HepG2 (cell line): ENCODE data around the gene BTBD19. TPM values are rescaled to one million over a fixed set of nuclear protein-coding genes. Genes with fewer than 3 reads are reported as not detected.
A peak's percentile ranks its signal among the peaks of the same experiment; 100 is the strongest.

ENCODE experiments used
- ATAD3A ChIP-seq: sonication (generic); formaldehyde crosslinking; IDR thresholded peaks from 2 replicates; pipeline ENCODE4 v1.4.0; 2020; ENCODE audit warnings: missing genetic modification reagents
- CENPX ChIP-seq: sonication (generic); formaldehyde crosslinking; IDR thresholded peaks from 2 replicates; pipeline ENCODE4 v1.9.0; 2021; ENCODE audit warnings: mild to moderate bottlenecking, missing genetic modification reagents, moderate library complexity
- ISX ChIP-seq: sonication (generic); formaldehyde crosslinking; conservative IDR thresholded peaks from 2 replicates; pipeline ENCODE4 v1.5.0; 2020; ENCODE audit warnings: missing genetic modification reagents
- NRL ChIP-seq: sonication (generic); formaldehyde crosslinking; IDR thresholded peaks from 2 replicates; pipeline ENCODE4 v1.5.0; 2020; ENCODE audit warnings: missing genetic modification reagents, mild to moderate bottlenecking, moderate library complexity, borderline replicate concordance
- RFXAP ChIP-seq: sonication (generic); formaldehyde crosslinking; IDR thresholded peaks from 2 replicates; pipeline ENCODE4 v1.4.0; 2020; ENCODE audit warnings: missing genetic modification reagents, borderline replicate concordance
- SNAPC2 ChIP-seq: sonication (generic); formaldehyde crosslinking; IDR thresholded peaks from 2 replicates; pipeline ENCODE4 v1.8.1; 2022; ENCODE audit warnings: mild to moderate bottlenecking, missing genetic modification reagents
- XRCC5 ChIP-seq: fragments of 200-400 bp; formaldehyde crosslinking; optimal IDR thresholded peaks from 2 replicates; pipeline ENCODE3; 2017; ENCODE audit warnings: mild to moderate bottlenecking, low read length
- ZNF17 ChIP-seq: sonication (generic); formaldehyde crosslinking; IDR thresholded peaks from 2 replicates; pipeline ENCODE4 v1.5.0; 2020; ENCODE audit warnings: mild to moderate bottlenecking, missing genetic modification reagents
- ZNF232 ChIP-seq: sonication (generic); formaldehyde crosslinking; IDR thresholded peaks from 2 replicates; pipeline ENCODE4 v1.4.0; 2020; ENCODE audit warnings: missing genetic modification reagents, borderline replicate concordance
- ZNF251 ChIP-seq: sonication (generic); formaldehyde crosslinking; IDR thresholded peaks from 2 replicates; pipeline ENCODE4 v1.9.0; 2021; ENCODE audit warnings: mild to moderate bottlenecking, missing genetic modification reagents
- ZNF703 ChIP-seq: sonication (generic); formaldehyde crosslinking; IDR thresholded peaks from 2 replicates; pipeline ENCODE4 v1.5.1; 2020; ENCODE audit warnings: missing genetic modification reagents, mild to moderate bottlenecking, moderate library complexity, borderline replicate concordance
- ZNF772 ChIP-seq: sonication (generic); formaldehyde crosslinking; IDR thresholded peaks from 2 replicates; pipeline ENCODE4 v1.5.0; 2020; ENCODE audit warnings: mild to moderate bottlenecking, missing genetic modification reagents
- polyA plus RNA-seq, 8 experiments: library from polyadenylated mRNA; depleted of rRNA in 3 of 8; stranded (reverse) in 7 of 8; unstranded in 1 of 8; fragments of >200 nt; fragmentation: Illumina TruSeq in 4 of 8; extraction: Trizol in 4 of 8; gene quantifications; 2 replicates each; pipeline versions ENCODE4 v1.2.1 to v1.2.3, GENCODE V29; 2011 to 2016; ENCODE audit warnings: low read depth in 4 of 8, missing spikeins in 1 of 8, mixed read lengths in 1 of 8; ENCODE audit not compliant: insufficient read depth in 1 of 8
- total RNA-seq, 5 experiments: library from RNA; depleted of rRNA; stranded (reverse); fragments of >200 nt; fragmentation: Illumina TruSeq; extraction: Trizol; gene quantifications; 2 replicates each; pipeline ENCODE4 v1.2.3, GENCODE V29; 2016; ENCODE audit warnings: low read depth in 1 of 5
- TF ChIP-seq, protein P1 (sequence below): conservative IDR thresholded peaks from 2 replicates; pipeline ENCODE4 v1.6.1; 2018; ENCODE audit warnings: missing genetic modification reagents
- TF ChIP-seq, protein P2 (sequence below): sonication (generic); IDR thresholded peaks from 2 replicates; pipeline ENCODE4 v1.6.1; 2016; ENCODE audit warnings: low read depth, borderline replicate concordance
- TF ChIP-seq, protein P3 (sequence below): sonication (generic); formaldehyde crosslinking; IDR thresholded peaks from 2 replicates; pipeline ENCODE4 v1.5.0; 2020; ENCODE audit warnings: mild to moderate bottlenecking, missing genetic modification reagents
- TF ChIP-seq, protein P4 (sequence below): sonication (generic); formaldehyde crosslinking; IDR thresholded peaks from 2 replicates; pipeline ENCODE4 v1.5.0; 2020; ENCODE audit warnings: missing genetic modification reagents, mild to moderate bottlenecking, borderline replicate concordance
- TF ChIP-seq, protein P5 (sequence below), 2 experiments: sonication (generic) in 1 of 2; formaldehyde crosslinking in 1 of 2; IDR thresholded peaks; 2 replicates each; pipeline versions ENCODE4 v1.4.0 to v1.6.1; 2018 to 2020; ENCODE audit warnings: missing genetic modification reagents in 2 of 2, borderline replicate concordance in 1 of 2, low read depth in 1 of 2, mild to moderate bottlenecking in 1 of 2, missing biosample characterization in 1 of 2
- TF ChIP-seq, protein P6 (sequence below): IDR thresholded peaks from 2 replicates; pipeline ENCODE4 v1.6.1; 2016; ENCODE audit warnings: low read depth, borderline replicate concordance

The BTBD19 gene
- total and polyA plus RNA-seq, 2 of the 13 experiments (the other 11 are each of a cell fraction or from before 2014, with no cell fraction given) = 2.7 to 6.7 TPM

DNA sequence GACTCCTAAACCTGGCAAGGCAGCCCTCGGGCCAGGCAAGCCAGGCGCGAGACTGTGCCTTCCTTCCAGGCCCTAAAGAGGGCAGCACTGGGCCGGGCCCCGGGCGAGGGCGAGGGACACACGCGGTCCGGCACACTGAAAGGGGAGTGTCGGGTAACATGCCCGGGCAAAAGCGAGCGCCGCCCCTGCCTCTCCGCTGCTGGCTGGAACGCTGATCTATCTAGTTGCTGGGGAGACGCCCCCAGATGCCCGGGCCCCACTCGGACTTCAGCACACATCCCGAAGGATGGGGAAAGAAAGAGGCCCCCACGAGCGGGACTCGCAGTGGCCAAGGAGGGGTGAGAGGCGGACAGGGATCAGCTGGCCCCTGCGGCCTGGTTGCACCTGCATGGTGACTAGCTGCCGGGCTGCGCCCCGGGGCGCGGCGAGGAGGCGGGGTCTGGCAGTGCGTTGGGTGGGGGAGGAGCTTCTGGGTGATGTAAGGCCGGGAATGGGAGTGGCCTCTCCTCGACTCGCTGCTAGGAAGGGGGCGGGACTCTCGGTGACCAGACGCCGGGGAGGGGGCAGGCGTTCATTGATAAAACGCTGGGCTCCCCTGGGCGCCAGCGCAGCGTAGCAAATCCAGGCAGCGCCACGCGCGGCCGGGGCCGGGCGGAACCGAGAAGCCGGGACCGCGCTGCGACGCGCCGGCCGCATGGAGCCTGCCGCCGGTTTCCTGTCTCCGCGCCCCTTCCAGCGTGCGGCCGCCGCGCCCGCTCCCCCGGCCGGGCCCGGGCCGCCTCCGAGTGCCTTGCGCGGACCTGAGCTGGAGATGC lies 8.3 kb upstream of the BTBD19 start, which contains the start of gene PLK3 (continued):
- TF ChIP-seq, protein P1, sequence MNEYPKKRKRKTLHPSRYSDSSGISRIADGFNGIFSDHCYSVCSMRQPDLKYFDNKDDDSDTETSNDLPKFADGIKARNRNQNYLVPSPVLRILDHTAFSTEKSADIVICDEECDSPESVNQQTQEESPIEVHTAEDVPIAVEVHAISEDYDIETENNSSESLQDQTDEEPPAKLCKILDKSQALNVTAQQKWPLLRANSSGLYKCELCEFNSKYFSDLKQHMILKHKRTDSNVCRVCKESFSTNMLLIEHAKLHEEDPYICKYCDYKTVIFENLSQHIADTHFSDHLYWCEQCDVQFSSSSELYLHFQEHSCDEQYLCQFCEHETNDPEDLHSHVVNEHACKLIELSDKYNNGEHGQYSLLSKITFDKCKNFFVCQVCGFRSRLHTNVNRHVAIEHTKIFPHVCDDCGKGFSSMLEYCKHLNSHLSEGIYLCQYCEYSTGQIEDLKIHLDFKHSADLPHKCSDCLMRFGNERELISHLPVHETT (CRISPR knock-in tag) = no peak; the same call in 1 of the 2 replicates
- no peak; the same call in 1 of the 2 replicates for TF ChIP-seq ZNF772 (CRISPR knock-in tag)
- TF ChIP-seq, protein P2, sequence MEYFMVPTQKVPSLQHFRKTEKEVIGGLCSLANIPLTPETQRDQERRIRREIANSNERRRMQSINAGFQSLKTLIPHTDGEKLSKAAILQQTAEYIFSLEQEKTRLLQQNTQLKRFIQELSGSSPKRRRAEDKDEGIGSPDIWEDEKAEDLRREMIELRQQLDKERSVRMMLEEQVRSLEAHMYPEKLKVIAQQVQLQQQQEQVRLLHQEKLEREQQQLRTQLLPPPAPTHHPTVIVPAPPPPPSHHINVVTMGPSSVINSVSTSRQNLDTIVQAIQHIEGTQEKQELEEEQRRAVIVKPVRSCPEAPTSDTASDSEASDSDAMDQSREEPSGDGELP = peak; percentile 96
- TF ChIP-seq, protein P3, sequence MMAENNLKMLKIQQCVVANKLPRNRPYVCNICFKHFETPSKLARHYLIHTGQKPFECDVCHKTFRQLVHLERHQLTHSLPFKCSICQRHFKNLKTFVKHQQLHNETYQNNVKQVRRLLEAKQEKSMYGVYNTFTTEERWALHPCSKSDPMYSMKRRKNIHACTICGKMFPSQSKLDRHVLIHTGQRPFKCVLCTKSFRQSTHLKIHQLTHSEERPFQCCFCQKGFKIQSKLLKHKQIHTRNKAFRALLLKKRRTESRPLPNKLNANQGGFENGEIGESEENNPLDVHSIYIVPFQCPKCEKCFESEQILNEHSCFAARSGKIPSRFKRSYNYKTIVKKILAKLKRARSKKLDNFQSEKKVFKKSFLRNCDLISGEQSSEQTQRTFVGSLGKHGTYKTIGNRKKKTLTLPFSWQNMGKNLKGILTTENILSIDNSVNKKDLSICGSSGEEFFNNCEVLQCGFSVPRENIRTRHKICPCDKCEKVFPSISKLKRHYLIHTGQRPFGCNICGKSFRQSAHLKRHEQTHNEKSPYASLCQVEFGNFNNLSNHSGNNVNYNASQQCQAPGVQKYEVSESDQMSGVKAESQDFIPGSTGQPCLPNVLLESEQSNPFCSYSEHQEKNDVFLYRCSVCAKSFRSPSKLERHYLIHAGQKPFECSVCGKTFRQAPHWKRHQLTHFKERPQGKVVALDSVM (CRISPR knock-in tag) = peak; percentile 74; the same call in 1 of the 2 replicates
- peak; percentile 87 for TF ChIP-seq NRL (CRISPR knock-in tag)
- TF ChIP-seq XRCC5 = peak; percentile 78
- TF ChIP-seq ISX (CRISPR knock-in tag) = no peak
- TF ChIP-seq ZNF232 (CRISPR knock-in tag) = no peak; the same call in 1 of the 2 replicates
- TF ChIP-seq, protein P4, sequence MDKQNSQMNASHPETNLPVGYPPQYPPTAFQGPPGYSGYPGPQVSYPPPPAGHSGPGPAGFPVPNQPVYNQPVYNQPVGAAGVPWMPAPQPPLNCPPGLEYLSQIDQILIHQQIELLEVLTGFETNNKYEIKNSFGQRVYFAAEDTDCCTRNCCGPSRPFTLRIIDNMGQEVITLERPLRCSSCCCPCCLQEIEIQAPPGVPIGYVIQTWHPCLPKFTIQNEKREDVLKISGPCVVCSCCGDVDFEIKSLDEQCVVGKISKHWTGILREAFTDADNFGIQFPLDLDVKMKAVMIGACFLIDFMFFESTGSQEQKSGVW (CRISPR knock-in tag) = peak; percentile 37; the same call in 1 of the 2 replicates
- no peak for TF ChIP-seq CENPX (CRISPR knock-in tag)
- no peak for TF ChIP-seq ATAD3A (CRISPR knock-in tag)
- TF ChIP-seq, protein P5, sequence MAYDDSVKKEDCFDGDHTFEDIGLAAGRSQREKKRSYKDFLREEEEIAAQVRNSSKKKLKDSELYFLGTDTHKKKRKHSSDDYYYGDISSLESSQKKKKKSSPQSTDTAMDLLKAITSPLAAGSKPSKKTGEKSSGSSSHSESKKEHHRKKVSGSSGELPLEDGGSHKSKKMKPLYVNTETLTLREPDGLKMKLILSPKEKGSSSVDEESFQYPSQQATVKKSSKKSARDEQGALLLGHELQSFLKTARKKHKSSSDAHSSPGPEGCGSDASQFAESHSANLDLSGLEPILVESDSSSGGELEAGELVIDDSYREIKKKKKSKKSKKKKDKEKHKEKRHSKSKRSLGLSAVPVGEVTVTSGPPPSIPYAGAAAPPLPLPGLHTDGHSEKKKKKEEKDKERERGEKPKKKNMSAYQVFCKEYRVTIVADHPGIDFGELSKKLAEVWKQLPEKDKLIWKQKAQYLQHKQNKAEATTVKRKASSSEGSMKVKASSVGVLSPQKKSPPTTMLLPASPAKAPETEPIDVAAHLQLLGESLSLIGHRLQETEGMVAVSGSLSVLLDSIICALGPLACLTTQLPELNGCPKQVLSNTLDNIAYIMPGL (CRISPR knock-in tag; IDR thresholded peaks at IDR 0.05; ENCODE audit: borderline replicate concordance in 1 of 2, low read depth in 1 of 2) = peak; percentile 94
- no peak; the same call in 1 of the 2 replicates for TF ChIP-seq RFXAP (CRISPR knock-in tag)
- TF ChIP-seq ZNF703 (CRISPR knock-in tag) = no peak
- TF ChIP-seq ZNF251 = no peak; the same call in 1 of the 2 replicates
- TF ChIP-seq ZNF17 = no peak
- TF ChIP-seq, protein P6, sequence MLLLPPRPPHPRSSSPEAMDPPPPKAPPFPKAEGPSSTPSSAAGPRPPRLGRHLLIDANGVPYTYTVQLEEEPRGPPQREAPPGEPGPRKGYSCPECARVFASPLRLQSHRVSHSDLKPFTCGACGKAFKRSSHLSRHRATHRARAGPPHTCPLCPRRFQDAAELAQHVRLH = peak; percentile 92
- peak; percentile 98 for TF ChIP-seq SNAPC2
